Measurements from ENCODE around the gene LKAAEAR1.
"Not testable (repeated sequence)": the region's sequence is repeated elsewhere in the genome, so short reads cannot be mapped to it uniquely, and the experiment has no call there.

Gene LKAAEAR1

DNA sequence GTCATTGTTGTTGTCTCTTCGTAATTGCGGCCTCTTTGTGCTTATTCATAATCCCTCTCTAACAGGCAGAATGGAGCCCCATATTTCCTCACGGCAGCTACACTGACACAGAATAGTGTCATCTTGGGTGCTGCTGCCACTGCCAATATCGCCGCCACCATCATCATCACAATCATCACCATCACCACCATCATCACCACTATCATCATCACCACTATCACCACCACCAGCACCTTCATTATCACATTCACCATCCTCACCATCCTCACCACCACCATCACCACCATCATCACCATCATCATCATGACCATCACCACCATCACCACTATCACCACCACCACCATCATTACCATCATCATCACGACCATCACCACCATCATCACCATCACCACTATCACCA, 12.3 kb upstream of the LKAAEAR1 start:
- FAIRE-seq = no peak

DNA sequence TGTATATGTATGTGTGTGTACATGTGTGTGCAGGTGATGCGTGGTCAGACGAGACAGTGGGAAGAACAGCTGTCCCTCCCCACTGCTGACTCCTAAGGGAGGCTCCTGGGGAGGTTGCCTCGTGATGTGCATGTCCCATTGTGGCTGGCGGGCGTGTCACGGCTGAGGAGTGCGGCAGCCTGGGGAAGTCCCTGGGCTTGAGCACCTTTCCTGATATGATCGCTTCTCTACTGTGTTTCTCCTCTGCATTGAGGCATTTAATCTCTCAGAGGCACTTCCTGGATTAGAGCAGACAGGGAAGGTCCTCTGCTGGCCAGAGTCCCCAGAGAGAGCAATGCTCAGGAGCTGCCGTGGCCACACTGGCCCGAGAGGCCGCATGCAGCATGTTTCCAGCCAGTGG, 11.7 kb upstream of the LKAAEAR1 start:
- FAIRE-seq = no peak

DNA sequence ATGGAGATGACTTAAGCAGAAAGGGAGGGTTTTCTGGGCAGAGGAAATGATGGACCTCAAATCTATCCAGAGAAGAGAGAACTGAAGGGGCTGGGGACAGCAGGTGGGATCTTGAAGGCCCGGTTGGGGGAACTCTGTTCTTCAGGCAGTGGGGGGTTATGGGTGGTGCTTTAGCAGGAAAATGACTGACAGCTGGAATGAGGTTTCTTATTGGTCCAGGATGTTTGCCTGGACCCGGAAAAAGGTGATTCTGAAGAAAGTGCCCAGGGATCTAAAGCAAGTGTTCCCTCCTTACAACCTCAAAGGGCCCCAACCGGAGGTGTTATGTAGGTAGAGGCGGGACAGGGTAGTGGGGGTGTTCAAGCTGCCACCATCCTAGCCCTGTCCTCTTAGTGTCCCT, 11.3 kb upstream of the LKAAEAR1 start:
- FAIRE-seq = no peak

DNA sequence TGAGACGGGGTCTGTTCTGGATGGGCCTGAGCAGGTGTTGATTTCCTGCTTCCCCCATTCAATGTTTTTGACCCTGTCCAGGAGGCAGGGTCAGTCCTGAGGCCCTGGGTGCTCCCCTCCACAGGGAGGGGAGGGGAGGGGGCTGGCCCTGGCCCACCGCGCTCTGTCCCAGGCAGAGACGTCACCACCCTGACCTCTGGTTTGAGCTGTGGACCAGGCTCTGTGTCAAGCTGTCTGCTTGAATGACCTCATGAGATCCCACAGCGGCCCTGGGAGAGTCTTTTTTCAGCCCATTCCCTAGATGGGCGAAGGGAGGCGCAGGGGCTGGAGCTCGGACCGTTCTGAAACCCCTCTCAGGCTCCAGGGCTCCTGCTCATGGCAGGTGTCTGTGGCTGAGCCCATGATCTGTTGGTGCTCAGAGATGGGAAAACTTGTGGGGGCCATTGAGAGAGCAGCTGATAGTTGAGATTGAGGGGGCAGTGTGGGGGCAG, 8.9 kb upstream of the LKAAEAR1 start:
- FAIRE-seq = no peak

DNA sequence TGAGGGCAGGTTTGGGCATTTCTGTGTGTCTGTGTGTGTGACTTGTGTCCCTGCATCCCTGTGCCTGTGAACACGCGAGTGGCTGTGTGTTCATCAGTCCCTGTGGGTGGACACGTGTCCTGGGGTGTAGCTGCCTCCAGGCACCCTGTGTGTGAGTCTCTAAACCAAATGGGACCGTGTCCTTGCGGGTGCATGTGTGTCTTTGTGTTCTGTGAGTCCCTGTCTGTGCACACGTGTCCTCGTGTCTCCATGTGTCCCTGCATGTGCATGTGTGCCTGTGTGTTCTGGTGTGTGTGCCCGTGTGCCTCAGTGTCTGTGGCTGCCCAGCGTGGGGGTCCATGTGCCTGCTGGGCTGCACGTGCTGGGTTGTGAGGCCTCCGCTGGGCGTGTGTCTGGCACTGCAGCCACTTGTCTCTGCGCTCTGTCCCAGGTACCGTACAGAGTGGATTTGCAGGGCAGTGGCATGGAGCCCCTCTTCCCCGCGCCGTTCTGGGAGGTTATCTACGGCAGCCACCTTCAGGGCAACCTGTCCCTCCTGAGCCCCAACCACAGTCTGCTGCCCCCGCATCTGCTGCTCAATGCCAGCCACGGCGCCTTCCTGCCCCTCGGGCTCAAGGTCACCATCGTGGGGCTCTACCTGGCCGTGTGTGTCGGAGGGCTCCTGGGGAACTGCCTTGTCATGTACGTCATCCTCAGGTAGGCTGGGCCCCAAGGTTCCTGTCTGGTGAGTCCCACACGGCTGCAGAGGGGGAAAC, 8.2 kb upstream of the LKAAEAR1 start:
- no peak for FAIRE-seq

DNA sequence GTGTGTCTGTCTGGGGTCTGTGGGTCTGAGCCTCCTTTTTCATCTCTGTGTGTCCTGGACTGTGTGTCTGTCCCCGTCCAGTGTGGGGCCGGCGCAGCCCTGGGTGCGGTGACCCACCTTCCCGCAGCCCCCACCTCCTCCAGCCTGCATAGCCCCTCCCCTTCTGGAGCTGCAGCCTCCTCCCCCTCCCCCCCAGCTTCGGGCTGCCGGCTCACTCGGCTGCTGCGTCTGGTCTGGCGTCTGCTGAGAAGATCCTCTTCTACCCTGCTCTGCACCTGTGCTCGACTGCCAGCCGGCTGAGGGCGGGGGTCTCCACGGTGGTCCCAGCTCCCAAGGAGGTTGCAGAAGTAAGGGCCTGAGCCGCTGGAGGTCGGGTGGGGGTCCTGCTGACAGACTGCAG, 7.6 kb upstream of the LKAAEAR1 start:
- no peak for FAIRE-seq

DNA sequence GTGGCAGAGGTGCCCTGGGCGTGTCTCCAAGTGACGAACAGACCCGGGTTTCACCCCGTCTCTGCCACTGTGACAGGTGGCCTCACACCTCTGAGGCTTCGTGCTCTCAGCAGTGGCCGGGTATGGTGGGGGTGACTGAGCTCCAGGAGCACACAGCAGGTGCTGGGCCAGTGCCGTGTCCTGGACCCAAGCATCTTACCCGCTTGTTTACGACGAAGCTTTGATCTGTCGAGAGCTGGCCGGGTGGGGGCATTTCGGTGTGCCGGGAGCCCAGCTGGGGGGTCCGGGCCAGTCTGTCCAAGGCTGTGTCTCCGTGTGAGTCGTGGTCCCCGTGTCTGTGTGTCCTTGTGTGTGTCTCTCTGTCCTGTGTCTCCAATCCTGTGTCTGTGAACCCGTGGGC, 7.1 kb upstream of the LKAAEAR1 start:
- no peak for FAIRE-seq

DNA sequence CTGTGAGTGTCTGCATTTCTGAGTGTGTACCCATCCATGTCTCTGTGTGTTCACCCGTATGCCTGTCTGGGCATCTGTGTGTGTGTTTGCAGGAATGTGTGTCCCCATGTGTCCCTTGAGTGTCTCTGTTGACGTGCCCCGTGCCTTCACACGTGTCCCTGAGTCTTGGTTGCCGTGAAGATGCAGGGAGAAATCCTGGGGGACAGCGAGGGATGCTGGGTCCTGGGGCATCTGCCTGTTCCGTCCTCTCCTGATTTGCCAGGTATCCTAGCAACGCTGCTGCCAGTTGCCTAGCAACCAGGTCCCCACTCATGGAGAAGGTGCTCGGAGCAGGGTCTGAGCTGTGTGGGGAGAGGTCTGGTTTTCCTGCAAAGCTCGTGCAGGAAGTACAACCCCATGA, 6.0 kb upstream of the LKAAEAR1 start:
- no peak for FAIRE-seq

DNA sequence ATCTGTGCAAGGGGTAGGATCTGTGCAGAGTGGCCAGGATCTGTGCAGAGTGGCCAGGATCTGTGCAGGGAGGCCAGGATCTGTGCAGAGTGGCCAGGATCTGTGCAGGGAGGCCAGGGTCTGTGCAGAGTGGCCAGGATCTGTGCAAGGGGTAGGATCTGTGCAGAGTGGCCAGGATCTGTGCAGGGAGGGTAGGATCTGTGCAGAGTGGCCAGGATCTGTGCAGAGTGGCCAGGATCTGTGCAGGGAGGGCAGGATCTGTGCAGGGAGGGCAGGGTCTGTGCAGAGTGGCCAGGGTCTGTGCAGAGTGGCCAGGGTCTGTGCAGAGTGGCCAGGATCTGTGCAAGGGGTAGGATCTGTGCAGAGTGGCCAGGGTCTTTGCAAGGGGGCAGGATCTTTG, 4.4 kb upstream of the LKAAEAR1 start:
- FAIRE-seq = not testable (repeated sequence)

DNA sequence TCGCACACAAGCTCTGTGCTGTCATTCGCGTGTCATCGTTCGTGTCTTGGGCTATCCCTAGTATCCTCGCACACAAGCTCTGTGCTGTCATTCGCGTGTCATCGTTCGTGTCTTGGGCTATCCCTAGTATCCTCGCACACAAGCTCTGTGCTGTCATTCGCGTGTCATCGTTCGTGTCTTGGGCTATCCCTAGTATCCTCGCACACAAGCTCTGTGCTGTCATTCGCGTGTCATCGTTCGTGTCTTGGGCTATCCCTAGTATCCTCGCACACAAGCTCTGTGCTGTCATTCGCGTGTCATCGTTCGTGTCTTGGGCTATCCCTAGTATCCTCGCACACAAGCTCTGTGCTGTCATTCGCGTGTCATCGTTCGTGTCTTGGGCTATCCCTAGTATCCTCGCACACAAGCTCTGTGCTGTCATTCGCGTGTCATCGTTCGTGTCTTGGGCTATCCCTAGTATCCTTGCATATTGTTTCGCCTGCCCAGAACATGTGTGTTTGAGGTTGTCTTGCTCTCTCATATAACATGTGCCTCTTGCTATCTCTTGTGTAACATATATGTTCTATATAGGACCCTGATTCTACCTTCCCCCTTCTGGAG, 3.1 kb upstream of the LKAAEAR1 start:
- not testable (repeated sequence) for FAIRE-seq

DNA sequence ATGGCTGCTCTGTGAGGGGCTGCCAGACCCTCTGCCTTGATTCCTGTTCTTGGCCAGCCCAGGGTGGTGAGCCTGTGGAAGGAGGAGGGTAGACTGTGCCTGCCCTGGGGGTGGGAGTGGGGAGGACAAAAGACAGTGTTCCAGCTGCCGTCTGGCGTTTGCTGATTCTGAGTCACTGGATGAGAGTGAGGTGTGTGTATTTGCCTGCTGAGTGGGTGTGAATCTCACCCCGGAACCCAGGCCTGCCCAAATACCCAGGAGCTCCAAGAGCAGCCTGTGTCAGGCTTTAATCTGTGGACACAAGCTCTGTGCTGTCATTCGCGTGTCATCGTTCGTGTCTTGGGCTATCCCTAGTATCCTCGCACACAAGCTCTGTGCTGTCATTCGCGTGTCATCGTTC, 2.6 kb upstream of the LKAAEAR1 start:
- FAIRE-seq = no peak

DNA sequence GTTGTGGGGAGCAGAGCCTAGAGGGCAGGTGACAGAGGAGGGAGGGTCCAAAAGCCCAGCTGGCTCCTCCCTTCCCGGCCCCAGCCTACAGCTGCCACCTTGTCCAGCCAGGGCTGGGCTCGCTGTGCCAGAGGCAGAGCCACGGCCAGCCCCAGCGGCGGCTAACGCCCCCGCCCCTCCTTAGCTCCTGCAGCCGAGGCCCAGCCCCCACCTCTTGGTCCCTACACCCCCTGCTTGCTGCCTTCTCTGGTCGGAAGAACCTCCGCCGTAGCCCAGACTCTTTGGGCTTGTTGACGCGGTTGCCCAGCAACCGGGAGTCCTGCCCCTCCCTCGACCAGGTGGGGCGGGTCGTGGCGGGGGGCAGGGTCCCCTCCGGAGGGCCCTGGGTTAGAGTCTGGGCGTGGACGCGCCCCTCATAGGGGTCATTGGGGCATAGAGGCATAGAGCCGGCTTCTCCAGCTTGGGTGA, 521 bp upstream of the LKAAEAR1 start:
- no peak for FAIRE-seq

DNA sequence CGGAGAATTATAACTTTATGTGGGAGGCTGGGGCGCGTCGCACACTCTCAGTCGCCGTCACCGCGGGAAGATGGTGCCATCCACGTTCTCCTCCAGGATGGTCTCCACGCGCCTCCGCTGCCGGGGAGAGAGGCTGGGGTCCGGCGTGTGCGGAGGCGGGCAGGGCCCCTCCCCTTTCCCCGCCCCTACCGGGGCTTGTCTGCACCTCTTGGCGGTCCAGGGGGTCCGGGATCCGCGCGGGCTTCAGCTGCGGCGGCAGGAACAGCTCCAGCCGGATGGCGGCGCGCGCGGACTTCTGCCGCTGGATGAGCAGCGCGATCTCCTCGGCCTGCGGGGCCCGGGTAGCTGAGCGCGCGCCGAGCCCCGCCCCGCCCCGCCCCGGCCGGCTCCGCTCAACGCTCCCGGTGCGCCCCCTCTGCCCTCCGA, 807 bp downstream of the LKAAEAR1 start:
- FAIRE-seq = no peak

DNA sequence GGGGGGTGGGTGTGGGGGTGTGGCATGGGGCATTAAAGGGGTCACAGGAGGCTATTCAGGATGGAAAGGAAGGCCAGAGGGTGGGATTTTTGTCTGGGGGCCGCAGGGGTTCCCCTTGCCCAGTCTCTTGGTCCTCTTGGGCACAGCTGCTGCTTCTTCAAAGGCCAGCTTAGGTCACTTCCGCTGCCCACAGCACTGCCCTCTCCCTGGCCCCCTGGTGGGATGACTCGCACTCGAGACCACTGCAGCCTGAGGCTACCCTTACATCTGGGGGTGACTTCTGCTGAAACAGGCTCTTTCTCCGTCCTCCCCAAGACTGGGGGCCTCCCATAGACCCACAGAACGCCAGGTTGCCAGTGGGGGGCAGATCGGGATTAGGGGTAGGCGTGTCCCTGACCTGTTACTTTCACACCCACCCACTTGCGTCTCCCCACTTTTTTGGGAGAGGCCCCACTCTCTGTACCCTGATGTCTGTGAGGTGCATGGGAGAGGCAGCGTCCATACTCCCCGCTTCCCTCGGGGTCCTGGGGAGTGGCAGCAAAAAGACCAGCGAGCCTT, 1.3 kb downstream of the LKAAEAR1 start:
- FAIRE-seq = no peak

DNA sequence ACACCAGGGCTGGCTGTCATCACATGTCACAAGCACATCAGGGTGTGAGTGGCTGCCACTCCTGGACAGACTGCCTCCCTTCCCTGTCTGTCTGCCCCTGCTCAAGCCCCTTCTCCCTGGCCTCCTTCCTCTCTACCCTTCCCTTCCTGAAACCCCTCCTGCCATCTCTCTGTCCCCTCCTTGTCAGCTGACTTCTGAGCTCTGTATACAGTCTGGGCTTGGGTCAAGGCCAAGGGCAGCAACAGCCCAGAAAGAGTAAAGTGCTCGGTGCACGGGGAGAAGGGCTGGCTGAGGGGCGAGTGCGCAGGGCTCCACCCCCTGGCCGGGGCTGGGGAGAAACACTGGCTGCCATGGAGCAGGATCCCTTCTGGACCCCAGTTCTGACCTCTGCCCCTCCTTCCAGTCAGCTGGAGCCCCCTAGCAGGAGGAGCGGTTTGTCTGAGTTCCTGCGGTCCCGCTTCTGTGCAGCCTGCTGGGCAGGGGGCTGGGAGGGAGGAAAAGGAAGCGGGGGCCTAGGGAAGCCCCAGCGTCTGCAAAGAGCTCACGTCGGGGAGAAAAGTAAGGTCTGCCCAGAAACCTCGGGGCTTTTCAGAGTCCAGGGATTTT, 2.0 kb downstream of the LKAAEAR1 start:
- FAIRE-seq = no peak

DNA sequence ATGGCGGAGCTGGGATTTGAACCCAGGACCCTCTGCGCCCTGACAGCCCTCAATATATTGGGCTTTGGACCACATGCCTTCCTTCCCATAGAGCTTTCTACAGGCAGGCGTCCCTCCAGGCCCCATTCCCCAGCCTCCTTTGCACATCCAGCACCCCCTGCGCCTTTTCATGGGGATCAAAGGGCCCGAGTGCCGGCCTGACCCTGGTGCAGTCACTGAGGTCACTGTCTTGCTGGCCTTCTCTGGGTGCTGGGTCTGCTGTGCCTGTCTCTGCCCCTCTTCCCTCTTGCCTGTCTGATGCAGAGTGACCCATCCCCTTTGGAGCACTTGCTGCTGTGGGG, 2.6 kb downstream of the LKAAEAR1 start:
- no peak for FAIRE-seq

DNA sequence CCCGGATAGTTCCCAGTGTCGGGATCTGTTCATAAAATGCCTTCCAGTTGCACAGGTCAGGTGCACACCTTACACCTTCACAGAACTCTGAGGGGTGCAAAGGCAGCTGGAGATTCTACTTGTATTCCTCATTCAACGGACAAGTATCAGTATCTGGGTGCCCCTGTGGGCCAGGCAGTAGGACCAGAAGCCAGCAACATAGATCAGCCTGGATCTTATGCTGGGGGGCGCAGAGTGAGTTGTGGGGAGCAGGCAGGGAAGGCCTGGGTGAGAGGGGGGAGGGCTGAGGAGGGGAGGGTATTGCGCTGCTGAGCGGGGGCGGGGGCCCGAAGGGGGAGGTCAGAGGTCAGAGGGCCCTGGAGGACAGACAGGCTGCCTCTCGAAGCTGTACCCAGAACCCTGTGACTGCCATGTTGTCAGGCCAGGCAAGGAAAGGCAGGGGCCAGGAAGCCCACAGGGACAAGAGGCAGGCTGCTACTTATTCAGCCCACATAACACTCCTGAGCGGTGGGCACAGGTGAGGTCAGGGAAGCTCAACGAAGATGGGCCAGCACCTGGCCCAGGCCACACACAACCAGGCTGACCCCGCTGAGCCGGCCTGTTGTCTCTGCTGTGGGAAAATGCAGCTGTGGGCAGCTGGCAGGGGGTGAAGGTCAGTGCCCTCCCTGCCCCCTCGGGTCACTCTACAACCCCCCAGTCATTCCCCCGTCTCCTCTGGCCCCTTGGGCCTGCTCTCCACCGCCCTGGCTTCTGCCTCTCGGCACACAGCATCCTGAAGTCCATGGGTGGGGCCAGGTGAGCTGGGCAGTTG, 3.2 kb downstream of the LKAAEAR1 start:
- FAIRE-seq = no peak

DNA sequence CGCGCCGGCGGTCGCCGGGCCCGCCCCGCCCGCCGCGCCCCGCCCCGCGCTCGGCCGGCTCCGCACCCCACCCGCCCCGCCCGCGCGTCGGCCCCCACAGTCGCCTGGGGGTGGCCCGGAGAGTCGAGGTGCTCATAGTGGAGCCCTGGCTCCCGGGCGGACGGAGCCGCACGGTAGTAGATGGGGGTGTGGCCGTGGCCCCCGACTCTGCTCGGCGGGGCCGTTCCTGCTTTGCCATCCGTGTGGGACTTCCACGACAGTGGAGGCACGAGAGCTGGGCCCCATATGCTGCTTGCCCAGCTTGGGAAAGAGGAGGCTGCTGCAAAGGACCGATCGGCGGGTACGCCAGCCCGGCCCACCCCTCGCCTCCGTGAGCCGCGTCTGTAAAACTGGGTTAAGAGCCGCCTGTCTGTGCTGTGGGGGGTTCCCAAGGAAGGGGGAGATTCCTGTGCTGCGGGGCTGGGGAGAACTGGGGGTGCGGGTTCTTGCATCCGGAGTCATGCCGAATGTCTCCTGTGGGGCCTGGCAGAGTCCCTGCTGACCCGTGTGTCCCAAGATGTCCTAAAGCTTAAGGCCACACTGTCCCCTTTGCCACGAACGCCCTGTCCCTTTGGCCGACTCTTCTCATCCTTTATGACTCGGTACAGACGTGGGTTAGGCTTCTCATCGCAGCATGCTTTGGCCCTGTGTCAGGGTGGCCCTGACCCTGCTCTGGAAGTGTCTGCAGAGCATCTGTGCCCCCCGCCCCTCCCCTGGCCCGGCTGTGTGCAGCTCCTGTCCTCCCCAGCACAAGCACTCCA, 4.0 kb downstream of the LKAAEAR1 start, which contains the start of gene OPRL1:
OPRL1 (plus strand) TSS at position 70 of the 800 bp plus-strand sequence. CDS start 12,639 bp downstream, outside the sequence.
- FAIRE-seq = no peak

DNA sequence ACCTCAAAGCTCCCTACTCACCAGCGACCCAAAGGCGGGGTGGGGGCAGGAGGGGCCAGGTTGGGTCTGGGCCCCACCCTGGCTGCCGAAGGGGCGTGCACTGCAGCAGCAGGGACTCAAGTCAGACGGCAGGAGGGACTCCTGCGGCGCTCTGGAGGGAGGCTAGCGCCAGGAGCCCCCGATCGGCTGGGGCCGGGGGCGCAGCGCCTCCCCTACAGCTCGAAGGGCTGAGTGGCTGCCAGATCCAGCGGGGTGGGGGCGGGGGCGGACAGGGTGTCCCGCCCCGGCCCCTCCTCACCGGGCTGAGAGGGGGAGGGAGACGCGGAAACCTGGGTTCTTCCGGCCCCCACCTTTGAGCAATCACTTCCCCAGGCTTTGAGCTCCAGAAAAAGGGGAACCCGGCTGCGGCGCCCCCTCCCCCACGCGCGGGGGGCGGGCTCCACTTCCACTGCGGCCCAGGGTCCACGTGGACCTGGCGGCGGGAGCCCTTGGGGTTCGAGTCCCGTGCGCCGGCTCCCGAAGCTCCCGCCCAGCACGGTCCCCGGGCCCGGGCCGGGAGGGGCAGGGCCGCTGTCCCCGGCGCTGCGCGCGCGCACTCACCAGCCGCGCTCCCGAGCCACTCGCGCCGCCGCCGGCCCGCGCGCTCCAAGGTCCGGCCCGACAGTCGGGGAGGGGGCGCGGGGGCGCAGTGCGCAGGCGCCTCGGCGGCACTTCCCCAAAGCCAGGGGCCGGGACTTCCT, 4.8 kb downstream of the LKAAEAR1 start, which contains the start of gene RGS19:
RGS19 (minus strand) TSS at position 246 of the 740 bp plus-strand sequence. CDS start 2,632 bp downstream, outside the sequence.
- no peak for FAIRE-seq

DNA sequence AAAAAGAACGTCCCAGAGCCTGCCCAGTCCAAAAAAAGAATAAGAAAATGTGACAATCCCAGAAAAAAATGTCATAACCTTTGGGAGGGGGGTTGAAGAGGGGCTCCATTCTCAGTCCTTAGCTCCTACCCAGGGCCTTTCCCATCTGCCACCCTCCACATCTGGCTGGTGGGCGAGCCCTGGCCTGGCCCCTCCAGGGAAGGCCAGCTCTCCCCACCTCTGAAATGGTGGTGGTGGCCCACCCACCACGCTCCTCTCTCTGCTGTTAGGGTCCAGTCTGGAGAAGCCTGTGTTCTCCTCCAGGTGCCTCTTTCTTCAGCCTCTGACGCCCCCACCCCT, 5.3 kb downstream of the LKAAEAR1 start:
- FAIRE-seq = no peak
